Measurements from ENCODE around the gene NEUROD6.

The NEUROD6 gene

DNA sequence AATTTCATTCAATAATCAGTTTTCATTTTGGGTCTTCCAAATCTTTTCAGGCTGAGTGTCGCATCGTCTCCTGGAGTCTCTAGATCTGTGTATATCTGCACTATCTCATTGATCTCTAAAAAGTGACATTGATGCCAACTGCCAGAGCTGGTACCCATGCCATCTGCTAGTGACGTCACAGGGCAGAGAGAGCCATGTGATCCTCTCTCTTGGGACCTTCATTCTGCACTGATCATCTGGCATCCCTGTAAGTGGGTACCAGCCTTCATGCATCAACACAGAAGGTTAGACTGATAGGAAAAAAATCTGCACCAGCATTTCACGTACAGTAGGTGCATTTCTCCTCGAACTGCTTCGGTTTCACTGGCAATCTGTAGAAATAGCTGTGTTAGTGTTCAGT, at the start of gene NEUROD6:
Gene NEUROD6, minus strand, starts transcription at position 124 of the 400 bp plus-strand sequence. CDS start 1,458 bp downstream, outside the sequence.
- DNase-seq: no peak

DNA sequence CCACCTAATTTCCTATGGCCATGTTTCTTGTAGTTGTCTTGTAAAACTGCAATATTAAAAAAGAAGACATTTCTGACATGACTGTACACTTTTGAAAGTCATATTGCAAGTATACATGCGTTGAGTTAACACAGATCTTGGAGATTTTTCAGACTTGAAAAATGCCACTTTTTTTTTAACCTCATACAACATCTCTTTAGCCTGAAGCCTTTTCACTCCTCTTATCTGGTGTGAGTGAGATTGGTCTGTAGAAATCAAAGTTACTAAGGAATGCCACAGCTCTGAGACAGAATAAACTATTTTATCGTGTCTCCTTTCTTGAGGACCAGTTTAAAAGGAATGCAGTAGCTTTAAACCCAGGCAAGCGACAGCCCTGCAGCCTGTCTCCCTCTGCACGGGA, 43.9 kb upstream of the NEUROD6 start:
- no peak for DNase-seq

DNA sequence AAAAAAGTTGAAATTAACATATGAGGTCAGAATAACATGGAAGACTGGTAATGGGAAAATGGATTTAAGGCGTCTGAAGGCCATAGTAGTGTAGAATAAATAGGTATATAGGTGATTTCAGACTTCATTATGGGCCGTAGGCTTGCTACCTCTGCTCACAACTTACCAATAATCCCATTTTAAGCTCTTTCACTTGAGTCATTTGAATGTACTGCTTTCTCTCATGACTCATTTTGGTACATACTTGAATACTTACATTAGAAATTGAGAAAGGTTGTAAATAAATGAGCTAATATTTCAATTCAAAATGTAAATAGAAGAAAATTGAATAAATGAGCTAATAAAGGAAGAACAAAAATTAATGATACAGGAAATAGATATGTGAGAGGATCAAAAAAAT, 42.2 kb upstream of the NEUROD6 start:
- no peak for DNase-seq

DNA sequence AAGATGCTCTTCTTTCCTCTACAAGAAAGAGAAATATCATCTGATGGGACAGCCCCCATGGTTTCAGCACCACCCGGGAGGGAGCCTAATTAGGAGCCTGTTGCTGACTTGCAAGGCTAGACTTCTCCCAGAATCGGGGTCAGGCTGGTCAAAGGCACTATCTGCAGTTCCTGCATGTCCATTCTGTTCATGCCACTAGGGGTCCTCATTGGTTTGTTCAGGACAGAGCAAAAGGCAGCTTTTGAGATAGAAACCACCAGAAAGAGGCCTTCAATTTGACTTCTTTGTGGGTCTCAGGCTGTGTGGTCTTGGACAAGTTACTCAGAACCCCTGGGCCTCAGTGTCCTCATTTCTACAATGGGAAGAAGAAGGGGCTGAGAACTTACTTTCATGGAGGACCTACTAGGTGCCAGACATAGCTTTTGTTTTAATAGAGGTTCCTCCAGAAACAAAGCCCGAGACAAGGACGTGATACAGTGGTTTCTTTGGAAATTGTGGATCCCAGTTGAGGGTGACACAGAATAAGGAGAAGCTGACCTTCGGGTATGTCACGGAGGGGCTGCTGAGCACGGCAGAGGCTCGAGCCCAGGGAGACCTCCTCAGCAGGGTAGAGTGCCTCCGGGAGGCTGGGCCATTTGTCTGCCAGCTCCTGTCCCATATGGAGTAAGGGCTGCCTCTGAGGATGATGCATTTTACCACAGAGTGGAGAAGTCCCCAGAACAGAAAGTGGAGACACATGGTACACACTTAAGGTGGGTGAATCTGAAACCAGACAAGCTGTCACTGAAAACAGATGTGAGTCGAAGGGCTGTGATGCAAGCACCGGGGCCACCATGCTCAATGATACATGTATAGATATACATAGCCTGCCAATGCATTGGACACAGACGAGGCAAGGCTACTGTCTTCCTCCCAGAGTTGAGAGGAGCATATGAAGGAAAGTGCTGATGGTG, 33.1 kb upstream of the NEUROD6 start:
- peak; percentile 54 for DNase-seq

DNA sequence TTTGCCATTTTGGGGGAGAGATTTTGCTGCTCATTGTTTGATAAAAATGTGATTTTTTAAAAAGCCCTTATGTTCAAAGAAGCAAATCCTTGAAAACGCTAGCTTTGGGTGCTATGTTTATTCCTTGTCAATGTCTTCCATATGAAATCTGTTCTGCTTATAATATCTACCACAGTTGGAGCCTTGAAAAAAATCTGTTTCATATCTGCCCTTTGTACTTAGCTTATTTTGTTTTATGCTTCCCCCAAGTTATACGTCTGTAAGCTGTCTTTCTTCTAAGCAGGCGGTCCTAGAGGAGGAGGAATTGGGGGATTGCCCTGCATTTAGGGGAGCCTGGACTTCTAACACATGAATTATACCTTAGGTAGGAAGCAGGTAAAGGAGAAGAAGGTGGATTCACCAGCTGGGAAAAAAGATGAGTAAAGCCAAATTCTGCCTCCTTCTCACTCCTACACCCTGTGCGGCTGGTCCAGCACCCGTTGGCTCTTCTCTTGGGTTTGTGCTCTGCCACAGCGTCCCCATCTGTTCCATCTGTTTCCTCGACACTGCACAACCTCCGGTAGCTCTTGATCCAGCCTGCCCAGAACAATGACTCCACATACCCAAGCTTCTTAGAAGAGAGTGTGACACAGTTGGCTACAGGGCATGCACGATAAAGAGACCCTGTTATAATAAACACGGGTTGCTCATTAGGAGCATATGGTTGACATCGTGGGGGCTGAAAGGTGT, 31.9 kb upstream of the NEUROD6 start:
- no peak for DNase-seq

DNA sequence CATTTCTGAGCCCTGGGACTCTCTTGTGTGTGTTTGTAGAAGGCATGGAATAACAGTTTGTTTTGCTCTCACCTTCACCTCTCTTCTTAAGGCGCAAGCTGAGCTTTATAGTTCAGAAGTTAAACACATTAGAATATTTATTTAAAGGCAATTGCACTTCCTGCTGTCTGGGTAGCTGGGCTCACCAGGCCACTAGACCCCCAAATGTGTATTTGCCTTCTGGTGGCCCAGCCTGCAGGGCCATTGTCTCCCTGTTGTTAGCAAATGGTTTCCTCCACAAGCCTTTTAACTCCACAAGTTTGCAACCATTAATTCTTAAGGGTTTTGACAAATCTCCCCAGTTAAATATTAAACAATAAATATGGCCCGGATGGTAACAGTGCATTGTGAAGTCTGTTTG, 31.1 kb upstream of the NEUROD6 start:
- no peak for DNase-seq

DNA sequence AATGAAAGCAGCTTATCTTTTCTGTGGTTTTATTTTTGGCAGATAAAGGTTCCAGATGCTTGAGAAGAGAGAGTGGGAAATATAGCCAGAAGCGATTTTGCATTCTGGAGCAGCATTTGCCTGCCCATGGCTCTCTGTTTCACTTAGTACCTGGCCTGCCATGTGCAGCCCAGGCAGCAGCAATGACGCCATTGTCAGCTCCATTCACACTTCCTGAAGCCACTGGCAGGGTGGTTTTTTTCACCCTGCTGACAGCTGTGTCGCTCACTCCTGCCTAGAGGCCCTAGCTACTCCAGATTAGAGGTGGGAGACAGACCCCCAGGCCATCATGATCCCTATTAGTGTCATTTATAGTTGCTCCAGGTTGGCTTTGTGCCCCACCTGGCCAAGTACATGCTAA, 30.1 kb upstream of the NEUROD6 start:
- DNase-seq: no peak

DNA sequence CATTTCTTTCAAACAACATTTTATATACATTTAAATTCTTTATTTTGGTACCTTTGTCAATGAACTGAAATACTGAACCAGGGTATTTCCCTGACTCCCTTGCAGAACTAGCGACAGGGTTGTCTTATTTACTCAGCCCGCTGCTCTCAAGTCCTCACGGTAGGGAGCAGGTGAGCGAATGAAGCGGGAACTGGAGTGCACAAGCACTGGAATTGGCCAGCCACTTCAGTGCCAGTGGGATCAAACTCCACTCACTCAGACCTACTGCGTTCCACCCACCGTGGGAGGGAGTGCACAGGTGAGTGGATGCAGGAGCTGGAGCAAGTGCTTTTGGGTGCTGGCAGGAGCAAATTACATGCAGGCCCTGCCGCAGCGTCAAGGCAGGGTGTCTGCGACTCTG, 28.1 kb upstream of the NEUROD6 start:
- DNase-seq: no peak

DNA sequence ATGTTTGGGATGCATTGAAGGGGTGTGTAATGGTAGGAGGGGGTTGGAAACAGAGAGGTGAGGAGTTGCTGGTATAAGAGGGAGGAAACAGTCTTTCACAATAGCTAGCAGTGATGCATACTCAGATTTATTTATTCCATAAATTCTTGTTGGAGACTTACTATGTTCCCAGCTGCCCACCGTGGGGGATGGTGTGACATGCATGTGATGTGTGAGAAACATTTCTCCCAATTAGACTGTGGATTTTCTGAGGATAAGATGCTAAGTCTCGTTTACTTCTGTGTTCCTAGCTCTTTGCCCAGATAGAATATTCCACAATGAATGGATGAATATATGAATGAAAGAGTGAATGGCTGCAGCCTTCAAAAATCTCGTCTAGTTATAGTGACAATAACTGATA, 23.0 kb upstream of the NEUROD6 start:
- DNase-seq: no peak

DNA sequence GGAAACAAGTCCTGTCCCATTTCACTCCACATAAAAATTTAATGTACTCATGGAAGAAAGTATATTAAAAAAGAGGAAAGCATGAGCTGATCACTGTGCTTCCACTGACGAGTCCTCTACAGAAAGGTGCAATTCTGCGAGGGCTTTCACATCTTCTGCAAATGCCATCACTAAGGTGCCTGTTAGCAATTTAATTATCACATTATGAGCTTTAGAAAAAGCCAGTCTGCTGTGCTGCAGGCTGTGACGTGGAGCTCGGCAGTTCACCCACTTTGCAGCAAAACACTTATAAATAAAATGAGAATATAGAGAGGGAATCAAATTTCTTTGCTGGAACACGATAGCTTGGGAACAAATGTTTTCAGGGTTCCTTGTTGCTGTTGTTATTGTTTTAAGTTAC, 22.5 kb upstream of the NEUROD6 start:
- no peak for DNase-seq

DNA sequence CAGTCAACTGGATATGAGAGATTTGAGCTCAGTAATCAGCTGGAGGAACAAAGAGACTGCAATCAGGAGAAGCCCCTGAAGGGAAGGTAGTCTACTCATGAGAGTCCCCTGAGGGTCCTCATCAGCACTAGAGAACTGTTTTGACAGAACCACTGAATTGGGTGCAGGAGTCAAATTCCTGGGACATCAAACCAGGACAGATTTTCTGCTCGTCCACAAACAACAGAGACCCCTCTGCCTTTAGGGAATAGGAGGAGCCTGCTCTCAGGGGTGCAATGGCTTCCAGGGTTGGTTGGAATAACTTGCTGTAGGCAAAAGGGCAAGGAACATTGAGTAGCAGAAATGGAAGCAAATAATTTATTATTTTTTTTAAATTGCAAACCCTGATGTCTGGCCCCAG, 21.9 kb upstream of the NEUROD6 start:
- no peak for DNase-seq

DNA sequence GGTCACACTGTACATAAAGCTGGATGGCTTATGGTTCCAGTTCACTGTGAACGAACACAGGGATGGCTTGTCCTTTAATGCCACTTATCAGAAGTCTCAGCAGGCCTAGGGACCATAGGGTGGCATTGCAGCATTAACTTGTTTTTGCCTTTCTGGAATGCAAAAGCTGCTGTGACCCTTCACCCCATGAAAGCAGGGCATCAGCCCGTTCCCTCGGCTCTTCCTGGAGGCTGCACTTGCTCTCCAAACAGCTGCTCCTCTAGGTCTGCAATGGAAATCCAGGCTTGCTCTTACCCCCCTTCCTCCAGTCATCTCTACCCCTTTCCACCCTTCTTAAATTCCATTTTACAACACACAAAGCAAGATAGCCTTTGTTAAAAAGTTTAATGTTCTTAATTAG, 17.9 kb upstream of the NEUROD6 start:
- no peak for DNase-seq

DNA sequence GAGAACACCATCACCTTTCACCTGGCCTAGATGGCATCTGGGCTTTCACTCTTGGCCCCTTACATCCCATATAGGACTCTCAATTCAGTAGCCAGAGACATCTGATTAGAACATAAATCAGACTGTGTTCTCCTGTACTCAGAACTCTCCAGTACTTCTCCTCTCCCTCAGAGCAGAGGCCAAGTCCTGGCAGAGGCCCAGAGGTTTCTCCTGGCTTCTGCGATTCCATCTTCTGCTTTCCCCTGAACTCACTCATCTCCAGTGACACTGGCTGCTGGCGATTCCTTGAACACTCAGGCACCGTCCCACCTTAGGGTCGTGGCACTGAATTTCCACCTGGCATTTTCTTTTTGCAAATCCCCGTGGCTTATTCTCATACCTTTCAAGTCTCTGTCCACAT, 4.9 kb upstream of the NEUROD6 start:
- DNase-seq: no peak

DNA sequence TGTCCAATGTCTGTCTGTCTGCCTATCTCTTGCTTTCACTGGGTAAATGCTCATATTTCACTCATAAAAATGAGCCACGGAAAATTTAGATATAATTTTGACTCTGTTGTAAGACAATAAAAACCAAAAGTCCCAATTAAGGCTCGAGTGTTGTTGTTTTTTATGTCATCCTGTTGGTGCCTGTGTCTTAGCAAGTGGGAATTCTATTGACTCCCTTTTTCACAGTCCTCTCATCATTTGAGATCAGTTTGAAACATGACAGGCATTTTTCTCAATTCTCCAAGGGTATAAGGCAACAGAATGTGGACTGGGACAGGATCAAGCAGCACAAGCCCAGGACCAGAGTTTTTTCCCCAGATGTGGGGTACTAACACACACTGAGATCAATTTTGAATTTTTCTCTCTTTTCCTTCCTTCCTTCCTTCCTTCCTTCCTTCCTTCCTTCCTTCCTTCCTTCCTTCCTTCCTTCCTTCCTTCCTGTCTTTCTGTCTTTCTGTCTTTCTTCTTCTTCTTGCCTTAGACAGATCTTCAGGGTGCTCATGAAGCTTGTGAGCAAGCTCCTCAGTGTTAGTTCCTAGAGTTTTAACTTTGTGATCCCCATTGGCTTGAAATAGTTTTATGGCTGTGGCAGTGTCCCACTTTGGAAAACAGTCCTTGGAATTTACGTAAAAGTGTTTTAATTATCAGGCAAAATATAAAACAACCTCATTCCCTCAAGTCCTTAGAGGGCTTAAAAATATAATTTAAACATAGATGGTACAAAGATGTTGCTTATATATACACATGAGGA, 3.2 kb upstream of the NEUROD6 start:
- no peak for DNase-seq

DNA sequence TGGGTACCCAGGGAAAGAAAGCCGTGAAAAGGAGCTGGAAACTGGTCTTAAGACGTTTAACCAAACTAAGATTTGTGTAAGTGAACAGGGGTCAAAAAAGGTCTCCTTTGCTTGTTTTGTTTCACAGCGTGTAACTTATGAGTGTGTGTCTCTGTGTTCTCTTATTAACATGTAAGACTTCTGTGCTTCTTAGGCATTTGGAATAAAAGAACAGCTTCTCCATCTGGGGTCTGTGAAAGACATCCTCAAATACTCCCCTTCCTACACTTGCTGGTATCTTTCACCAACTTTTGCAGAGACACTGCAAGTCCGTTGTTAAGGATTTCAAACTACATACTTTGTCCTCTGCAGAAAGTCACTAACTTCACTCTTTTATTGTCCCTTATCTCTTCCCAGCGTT, 615 bp upstream of the NEUROD6 start:
- no peak for DNase-seq

DNA sequence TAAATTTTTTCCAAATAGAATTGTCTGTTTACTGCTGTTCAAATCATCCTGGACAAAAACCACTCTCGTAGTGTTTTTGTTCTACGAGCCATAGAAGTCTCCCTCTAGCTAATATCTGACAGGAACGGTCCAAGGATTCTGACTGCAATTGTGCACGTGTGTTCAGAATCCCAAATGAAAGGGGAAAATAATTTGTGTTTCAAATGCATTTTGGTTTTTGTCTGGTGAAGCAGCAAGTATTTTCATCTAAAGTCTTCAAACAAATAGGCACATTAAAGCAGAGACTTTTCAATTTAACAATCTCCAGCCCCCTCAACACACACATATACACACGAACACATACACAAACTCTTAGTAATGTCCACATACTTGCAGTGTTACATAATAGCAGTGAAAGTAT, 475 bp downstream of the NEUROD6 start:
- DNase-seq: no peak

DNA sequence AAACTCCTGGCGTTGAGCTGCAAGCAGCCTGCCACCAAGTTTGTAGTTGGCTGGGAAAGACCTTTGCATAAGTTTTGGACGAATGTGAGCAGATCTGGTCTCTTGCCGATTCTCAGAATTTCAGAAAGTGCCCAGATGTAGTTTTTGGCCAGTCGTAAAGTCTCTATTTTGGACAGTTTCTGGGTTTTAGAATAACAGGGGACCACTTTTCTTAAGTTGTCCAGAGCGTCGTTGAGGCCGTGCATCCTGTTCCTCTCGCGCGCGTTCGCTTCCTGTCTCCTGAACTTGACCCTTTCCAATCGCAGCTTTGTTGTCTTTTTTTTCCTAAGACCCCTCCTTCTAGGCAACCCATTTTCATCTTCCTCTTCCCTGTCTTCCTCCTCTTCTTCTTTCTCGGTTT, 1.8 kb downstream of the NEUROD6 start:
- no peak for DNase-seq

DNA sequence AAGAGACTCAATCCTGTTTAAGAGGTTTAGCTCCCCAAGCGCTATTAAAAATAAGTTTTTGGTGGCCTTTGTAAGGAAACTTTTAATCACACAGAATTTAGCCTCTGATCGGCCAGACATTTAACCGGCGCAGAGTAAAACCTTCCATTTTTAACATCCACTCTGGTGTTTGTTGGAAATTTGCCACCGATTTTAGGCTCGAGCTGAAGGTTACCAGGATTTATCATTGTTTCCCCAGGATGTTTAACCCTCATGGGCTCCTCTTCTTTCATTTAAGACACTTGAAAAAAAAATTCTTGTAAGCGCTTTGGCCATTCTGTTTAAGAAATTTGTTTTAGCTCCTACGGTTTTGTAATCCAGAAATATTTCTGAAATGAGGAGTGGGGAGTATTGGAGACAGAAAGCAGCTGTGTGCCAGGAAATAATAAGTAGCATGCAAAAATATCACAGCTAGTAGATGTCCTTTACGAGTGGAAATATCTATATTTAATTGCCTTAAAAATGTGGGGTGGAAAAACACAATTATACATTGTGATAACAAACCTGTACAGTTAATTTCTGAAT, 3.4 kb downstream of the NEUROD6 start:
- DNase-seq: no peak

DNA sequence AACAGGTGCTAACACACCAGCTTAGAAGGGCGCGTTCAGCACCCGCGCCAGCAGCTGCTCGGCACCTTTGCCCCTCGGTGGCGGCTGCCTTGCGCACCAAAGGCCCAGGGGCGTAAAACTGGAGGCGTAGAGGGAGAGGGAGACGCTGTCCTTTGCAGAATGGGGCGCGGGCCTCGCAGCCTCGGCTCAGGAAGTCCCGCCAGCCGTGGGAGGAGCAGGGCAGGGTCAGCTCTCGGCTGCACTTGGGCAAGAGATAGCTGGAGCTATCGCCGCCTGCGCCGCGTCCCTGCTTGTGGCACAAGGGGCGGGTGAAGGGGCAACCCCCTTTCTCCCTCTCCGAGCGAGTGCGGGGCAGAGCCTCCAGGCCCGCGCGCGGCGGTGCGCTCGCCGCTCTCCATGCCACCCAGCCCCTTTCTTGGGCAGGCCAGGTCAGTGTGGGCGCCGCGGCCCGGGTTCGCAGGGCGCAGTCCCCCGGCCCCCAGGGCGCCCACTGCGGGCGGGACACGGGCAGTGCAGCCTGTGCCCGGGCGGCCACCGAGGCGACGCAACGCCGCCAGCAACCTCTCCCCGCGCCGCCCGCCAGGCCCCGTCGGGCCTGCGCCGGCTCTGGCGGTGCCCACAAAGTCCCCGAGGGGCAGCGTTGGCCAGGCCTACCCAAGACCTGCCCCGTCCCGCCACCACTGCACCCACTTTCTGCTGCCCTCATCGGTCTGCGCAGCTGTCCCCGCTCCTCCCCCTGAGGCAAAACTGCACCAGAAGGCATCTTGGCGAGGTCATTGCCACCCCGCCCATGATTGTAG, 4.1 kb downstream of the NEUROD6 start:
- DNase-seq: no peak

DNA sequence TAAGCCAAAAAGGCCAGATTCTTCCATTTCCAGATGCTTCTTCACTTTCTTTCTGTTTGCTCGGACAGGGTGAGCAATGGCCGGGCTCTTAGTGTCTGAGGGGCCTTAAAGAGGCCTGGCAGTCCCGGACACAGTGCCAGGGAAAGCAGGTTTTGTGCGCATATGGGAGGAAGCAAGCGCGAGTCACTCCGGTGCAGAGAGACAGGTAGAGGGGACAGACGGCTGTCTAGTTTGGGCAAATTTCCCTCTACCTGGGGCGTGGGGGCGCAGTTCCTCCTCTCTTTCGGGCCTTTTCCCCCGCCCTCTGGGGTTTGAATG, 4.7 kb downstream of the NEUROD6 start:
- DNase-seq: no peak

DNA sequence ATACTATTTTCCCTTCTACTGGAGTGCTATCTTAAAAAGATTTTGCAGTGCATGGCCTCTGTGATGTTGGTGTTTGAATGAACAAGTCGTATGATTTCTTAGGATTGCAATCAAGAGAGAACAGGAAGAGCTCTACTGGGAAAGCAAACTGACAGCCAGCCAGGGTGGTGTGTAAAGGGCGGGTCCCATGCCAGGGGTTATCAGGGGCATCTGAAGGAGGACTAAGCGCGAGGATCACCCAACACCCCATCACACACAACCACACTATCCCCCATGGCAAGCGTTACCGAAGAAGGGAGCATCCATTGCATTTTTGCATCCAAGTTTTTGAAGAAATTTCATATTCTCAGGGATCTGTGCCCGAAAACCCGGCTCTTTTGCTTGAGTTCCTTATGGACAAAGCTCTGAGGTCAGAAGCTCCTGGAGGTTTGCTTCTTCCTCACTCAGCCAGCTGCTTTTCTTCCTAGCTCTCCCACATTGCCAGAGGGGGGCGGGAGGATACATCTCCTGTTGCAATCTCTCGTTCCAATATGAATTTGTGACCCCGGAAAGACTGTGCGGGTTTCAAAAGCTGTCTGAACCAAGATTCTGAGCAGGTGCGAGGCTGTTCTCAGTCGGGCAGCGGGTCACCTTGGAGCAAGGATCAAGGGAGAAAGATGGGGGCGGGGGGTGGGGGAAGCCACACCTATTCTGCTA, 5.2 kb downstream of the NEUROD6 start:
- no peak for DNase-seq

DNA sequence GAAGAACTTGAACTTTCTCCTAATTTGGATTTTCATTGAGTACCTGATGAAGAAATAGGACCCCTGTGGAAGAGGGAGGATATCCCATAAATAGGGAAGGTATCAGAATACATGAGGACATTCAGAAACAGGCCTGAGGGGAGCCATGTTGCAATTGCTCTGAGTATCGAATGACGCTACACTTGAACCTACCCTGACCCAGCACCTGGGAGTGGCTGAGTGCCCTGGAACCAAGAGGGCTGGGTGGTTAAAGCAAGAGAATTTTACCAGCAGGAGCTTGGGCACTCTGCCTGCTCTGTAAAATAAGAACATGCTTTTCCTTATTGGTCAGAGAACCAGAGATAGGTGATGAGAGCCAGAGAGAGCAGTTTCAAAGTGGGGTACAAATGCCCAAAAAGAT, 7.2 kb downstream of the NEUROD6 start:
- no peak for DNase-seq
